Islet precursor cell (in vitro differentiated cells): Measurements from ENCODE around the gene MICB.
"Not testable (repeated sequence)": the region's sequence is repeated elsewhere in the genome, so short reads cannot be mapped to it uniquely, and the experiment has no call there.

Experiments
- DNase-seq: peaks from one replicate; pipeline ENCODE4 v3.0.0-alpha.2; 2018

MICB gene

GRCh38 chr6:31497531-31498476 lies at the start of gene MICB:
Gene MICB (plus strand): TSS chr6:31498145. CDS start chr6:31498194, 49 bp downstream.
- peak; percentile 95 for DNase-seq

- DNase-seq, result no peak
These were observed 47.2 kb upstream of the MICB start for GRCh38 chr6:31450751-31451150.

- DNase-seq, result no peak
These were observed 45.1 kb upstream of the MICB start for GRCh38 chr6:31452859-31453258.

- no peak for DNase-seq
These were observed 44.7 kb upstream of the MICB start for GRCh38 chr6:31453259-31453658.

- not testable (repeated sequence) for DNase-seq
These were observed 38.1 kb upstream of the MICB start for GRCh38 chr6:31459864-31460263.

GRCh38 chr6:31460361-31461025 lies 37.5 kb upstream of the MICB start:
- no peak for DNase-seq

GRCh38 chr6:31462026-31462963 lies 35.6 kb upstream of the MICB start:
- DNase-seq, result no peak

- DNase-seq, result peak; percentile 91
These were observed 34.7 kb upstream of the MICB start for GRCh38 chr6:31462964-31463870.

GRCh38 chr6:31464252-31465184 lies 33.4 kb upstream of the MICB start:
- peak; percentile 32 for DNase-seq

- no peak for DNase-seq
These were observed 32.8 kb upstream of the MICB start for GRCh38 chr6:31465185-31465536.

- peak; percentile 7 for DNase-seq
These were observed 32.2 kb upstream of the MICB start for GRCh38 chr6:31465718-31466117.

GRCh38 chr6:31466466-31466865 lies 31.5 kb upstream of the MICB start:
- DNase-seq, result no peak

GRCh38 chr6:31467151-31467550 lies 30.8 kb upstream of the MICB start:
- DNase-seq, result peak; percentile 24

GRCh38 chr6:31468311-31468710 lies 29.6 kb upstream of the MICB start:
- no peak for DNase-seq

- no peak for DNase-seq
These were observed 27.1 kb upstream of the MICB start for GRCh38 chr6:31470801-31471200.

- no peak for DNase-seq
These were observed 26.2 kb upstream of the MICB start for GRCh38 chr6:31471711-31472110.

- no peak for DNase-seq
These were observed 25.7 kb upstream of the MICB start for GRCh38 chr6:31472259-31472658.

- peak; percentile 7 for DNase-seq
These were observed 24.7 kb upstream of the MICB start for GRCh38 chr6:31473244-31473643.

GRCh38 chr6:31473780-31474761 lies 23.9 kb upstream of the MICB start:
- DNase-seq, result peak; percentile 42
